Activated CD4-positive, alpha-beta T cell treated with anti-CD3 and anti-CD28 coated beads, Interleukin-2, amount 50 U/mL, for 1 hour (primary cell): Measurements from ENCODE around the gene GPRASP1.

ENCODE experiments used
- DNase-seq: peaks from one replicate; pipeline ENCODE4 v3.0.0-alpha.2; 2020

Gene GPRASP1

DNA sequence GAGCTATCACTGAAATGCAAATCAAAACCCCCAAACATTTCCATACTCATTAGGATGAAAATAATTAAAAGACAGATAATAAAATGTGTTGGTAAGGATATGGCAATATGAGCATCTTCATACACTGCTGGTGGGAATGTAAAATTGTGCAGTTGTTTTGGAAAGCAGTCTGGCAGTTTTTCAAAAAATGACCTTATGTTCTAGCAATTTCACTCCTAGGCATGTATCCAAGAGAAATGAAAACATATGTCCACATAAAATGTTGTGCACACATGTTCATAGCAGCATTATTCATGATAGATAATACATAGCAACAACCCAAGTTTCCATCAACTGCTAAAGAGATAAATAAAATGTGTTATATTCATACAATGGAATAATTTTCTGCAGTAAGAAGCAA, 46.2 kb downstream of the GPRASP1 start:
- no peak for DNase-seq
